ENCODE results near the gene CASP7. TPM values are rescaled to one million over a fixed set of nuclear protein-coding genes. Genes with fewer than 3 reads are reported as not detected.

CASP7 gene
- polyA plus RNA-seq (2013, experiment 1 of 2), result 2.7 TPM
- polyA plus RNA-seq (2013, experiment 2 of 2), result 2.8 TPM

DNA sequence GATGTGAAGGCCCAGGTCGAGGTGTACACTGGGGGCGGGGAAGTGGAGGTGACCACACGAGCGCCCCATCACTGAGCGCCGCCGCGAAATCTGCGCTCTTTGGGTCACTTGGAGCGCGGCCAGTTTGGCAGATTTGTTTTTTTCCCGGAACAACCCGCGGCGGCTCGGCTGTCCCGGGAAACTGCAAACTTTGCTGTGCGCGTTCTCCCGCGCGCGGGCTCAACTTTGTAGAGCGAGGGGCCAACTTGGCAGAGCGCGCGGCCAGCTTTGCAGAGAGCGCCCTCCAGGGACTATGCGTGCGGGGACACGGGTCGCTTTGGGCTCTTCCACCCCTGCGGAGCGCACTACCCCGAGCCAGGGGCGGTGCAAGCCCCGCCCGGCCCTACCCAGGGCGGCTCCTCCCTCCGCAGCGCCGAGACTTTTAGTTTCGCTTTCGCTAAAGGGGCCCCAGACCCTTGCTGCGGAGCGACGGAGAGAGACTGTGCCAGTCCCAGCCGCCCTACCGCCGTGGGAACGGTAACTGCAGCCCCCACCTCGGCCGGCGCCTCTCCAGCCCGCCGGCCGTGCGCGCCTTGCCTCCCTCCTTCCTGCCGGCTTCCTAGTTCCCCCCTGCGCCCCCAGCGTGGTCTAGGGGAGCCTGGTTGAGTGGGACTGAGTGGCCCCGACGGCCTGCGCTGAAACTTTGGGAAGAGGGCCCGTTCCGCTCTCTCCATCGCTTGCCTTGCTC lies at the start of gene CASP7:
TSS of gene CASP7 (plus strand) at position 450 of the 727 bp plus-strand sequence. CDS start 17,582 bp downstream, outside the sequence.
- H3K79me2 ChIP-seq (ENCODE audit: control insufficient read depth, insufficient read depth, low read length), result no peaks in the 10 kb centered on the region
- H2BK15ac ChIP-seq (replicated peaks; ENCODE audit: low read depth), result no peak within 1 kb of the TSS
- H3K79me1 ChIP-seq (ENCODE audit: low read length), result no peaks in the 10 kb centered on the region
- H3K9ac ChIP-seq (ENCODE audit: low read length), result peak within 1 kb of the TSS; percentile 82
- H2AK5ac ChIP-seq (ENCODE audit: low read length), result no peak within 1 kb of the TSS
- no peak within 1 kb of the TSS for H3K4ac ChIP-seq (ENCODE audit: low read depth, low read length)
- H3K56ac ChIP-seq (ENCODE audit: low read length), result peak within 1 kb of the TSS; percentile 93
- H2BK5ac ChIP-seq (ENCODE audit: low read length), result no peak within 1 kb of the TSS
- peak within 1 kb of the TSS; percentile 82 for H3K4me3 ChIP-seq (ENCODE audit: low read length)
- H3K18ac ChIP-seq (ENCODE audit: low read length), result no peak within 1 kb of the TSS
- H3K4me2 ChIP-seq (ENCODE audit: low read length), result peak within 1 kb of the TSS; percentile 81
- no CpG with 5 or more reads among the region's 68 CpGs for WGBS (ENCODE audit: extremely low coverage, insufficient coverage, low lambda C conversion rate)
- no peak within 1 kb of the TSS for H2BK120ac ChIP-seq (ENCODE audit: low read depth, low read length)
- no peaks in the 10 kb centered on the region for H3K4me1 ChIP-seq (ENCODE audit: control insufficient read depth, low read depth, low read length)
- no peaks in the 10 kb centered on the region for H3K27me3 ChIP-seq (ENCODE audit: insufficient read depth, low read length, poor library complexity)
- H3K27ac ChIP-seq (ENCODE audit: low read depth, low read length), result no peak within 1 kb of the TSS
- peak; percentile 92 for DNase-seq
- no peak within 1 kb of the TSS for H4K5ac ChIP-seq (ENCODE audit: low read length)
- H4K8ac ChIP-seq (ENCODE audit: low read depth, low read length), result no peak within 1 kb of the TSS
- no peaks in the 10 kb centered on the region for H3K36me3 ChIP-seq (ENCODE audit: control insufficient read depth, insufficient read depth, low read length)
- H3K23ac ChIP-seq (ENCODE audit: low read length), result peak within 1 kb of the TSS; percentile 68

DNA sequence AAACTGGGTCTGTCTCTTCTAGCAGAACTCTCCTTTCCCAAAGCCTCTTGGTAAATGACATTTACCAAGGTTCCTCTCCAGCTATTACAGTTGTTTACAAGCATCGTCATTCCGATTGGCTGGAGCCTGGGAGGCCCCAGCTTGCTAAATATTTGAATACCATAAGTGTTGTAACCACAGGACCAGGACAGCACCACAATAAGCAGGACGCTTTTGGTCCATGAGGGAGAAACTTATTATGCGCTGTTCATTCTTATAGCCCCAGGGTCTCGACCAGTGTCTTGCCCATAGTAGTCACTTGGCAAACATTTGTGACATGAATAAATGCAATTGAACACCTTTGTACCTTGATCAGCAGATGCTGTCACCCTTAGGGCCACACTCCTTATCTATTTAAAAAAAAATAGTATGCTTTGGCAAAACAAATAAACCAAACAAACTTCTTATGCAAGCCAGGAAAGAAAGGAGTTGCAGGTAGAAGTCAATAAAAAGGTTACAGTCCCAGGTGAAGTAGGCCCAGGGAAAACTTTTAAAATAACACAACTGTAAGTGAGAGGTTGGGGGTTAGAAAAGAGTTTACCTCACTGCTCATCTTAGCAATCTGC lies 48.7 kb upstream of the CASP7 start:
- no peaks in the 10 kb centered on the region for H3K4me1 ChIP-seq (ENCODE audit: control insufficient read depth, low read depth, low read length)
- no peaks in the 10 kb centered on the region for H3K36me3 ChIP-seq (ENCODE audit: control insufficient read depth, insufficient read depth, low read length)
- no peak overlapping the region for H2BK120ac ChIP-seq (ENCODE audit: low read depth, low read length)
- H4K5ac ChIP-seq (ENCODE audit: low read length), result no peak overlapping the region
- H2BK5ac ChIP-seq (ENCODE audit: low read length), result no peak overlapping the region
- no peak overlapping the region for H3K4me2 ChIP-seq (ENCODE audit: low read length)
- no peak overlapping the region for H2BK15ac ChIP-seq (replicated peaks; ENCODE audit: low read depth)
- no peaks in the 10 kb centered on the region for H3K79me1 ChIP-seq (ENCODE audit: low read length)
- no peak overlapping the region for H3K4me3 ChIP-seq (ENCODE audit: low read length)
- WGBS (ENCODE audit: extremely low coverage, insufficient coverage, low lambda C conversion rate), result no CpG with 5 or more reads among the region's 5 CpGs
- no peak overlapping the region for H3K23ac ChIP-seq (ENCODE audit: low read length)
- no peak overlapping the region for H4K8ac ChIP-seq (ENCODE audit: low read depth, low read length)
- no peak overlapping the region for H3K56ac ChIP-seq (ENCODE audit: low read length)
- DNase-seq, result no peak
- H3K79me2 ChIP-seq (ENCODE audit: control insufficient read depth, insufficient read depth, low read length), result no peaks in the 10 kb centered on the region
- H2AK5ac ChIP-seq (ENCODE audit: low read length), result no peak overlapping the region
- no peak overlapping the region for H3K4ac ChIP-seq (ENCODE audit: low read depth, low read length)
- H3K27ac ChIP-seq (ENCODE audit: low read depth, low read length), result no peak overlapping the region
- no peak overlapping the region for H3K18ac ChIP-seq (ENCODE audit: low read length)
- no peak overlapping the region for H3K9ac ChIP-seq (ENCODE audit: low read length)
- H3K27me3 ChIP-seq (ENCODE audit: insufficient read depth, low read length, poor library complexity), result no peaks in the 10 kb centered on the region

DNA sequence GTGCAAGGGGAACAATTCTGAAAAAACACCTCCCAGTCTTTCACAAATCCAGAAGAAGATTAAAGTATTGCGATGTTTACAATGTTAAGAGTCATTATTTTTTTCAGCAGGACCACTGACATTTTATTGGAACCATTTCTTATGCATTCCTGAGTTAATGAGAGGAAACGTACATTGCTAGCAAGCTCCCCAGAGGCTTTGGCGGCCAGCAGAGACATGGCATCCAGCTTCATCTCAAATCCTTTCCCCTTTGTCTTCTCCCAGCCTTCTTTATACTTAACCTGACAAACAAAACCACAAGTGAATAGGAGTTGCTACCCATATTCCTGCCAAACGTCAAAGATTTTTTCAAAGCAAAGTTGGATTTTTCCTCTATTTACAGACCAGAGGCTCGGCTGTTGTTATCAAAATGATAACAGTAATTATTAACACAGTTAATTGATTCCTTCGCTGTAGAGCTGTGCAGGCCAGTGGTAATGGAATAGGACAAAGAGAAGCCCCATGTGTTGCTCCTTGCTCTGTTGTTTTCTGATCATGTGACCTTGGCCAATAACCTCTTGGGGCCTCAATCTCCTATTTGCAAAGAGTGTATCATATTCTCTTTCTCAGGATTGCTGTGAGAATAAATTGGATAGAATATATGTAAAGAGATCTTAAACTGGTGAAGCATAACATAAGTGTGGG lies 47.9 kb upstream of the CASP7 start:
- H3K79me1 ChIP-seq (ENCODE audit: low read length), result no peaks in the 10 kb centered on the region
- H3K4ac ChIP-seq (ENCODE audit: low read depth, low read length), result no peak overlapping the region
- H3K27me3 ChIP-seq (ENCODE audit: insufficient read depth, low read length, poor library complexity), result no peaks in the 10 kb centered on the region
- H3K27ac ChIP-seq (ENCODE audit: low read depth, low read length), result no peak overlapping the region
- H4K5ac ChIP-seq (ENCODE audit: low read length), result no peak overlapping the region
- DNase-seq, result no peak
- H3K79me2 ChIP-seq (ENCODE audit: control insufficient read depth, insufficient read depth, low read length), result no peaks in the 10 kb centered on the region
- H2AK5ac ChIP-seq (ENCODE audit: low read length), result no peak overlapping the region
- H3K4me3 ChIP-seq (ENCODE audit: low read length), result no peak overlapping the region
- H4K8ac ChIP-seq (ENCODE audit: low read depth, low read length), result no peak overlapping the region
- H2BK5ac ChIP-seq (ENCODE audit: low read length), result no peak overlapping the region
- no peak overlapping the region for H3K56ac ChIP-seq (ENCODE audit: low read length)
- no peak overlapping the region for H2BK120ac ChIP-seq (ENCODE audit: low read depth, low read length)
- no peaks in the 10 kb centered on the region for H3K4me1 ChIP-seq (ENCODE audit: control insufficient read depth, low read depth, low read length)
- no peak overlapping the region for H3K9ac ChIP-seq (ENCODE audit: low read length)
- H3K4me2 ChIP-seq (ENCODE audit: low read length), result no peak overlapping the region
- no peak overlapping the region for H3K18ac ChIP-seq (ENCODE audit: low read length)
- no peak overlapping the region for H2BK15ac ChIP-seq (replicated peaks; ENCODE audit: low read depth)
- no peaks in the 10 kb centered on the region for H3K36me3 ChIP-seq (ENCODE audit: control insufficient read depth, insufficient read depth, low read length)
- H3K23ac ChIP-seq (ENCODE audit: low read length), result no peak overlapping the region
- no CpG with 5 or more reads among the region's 6 CpGs for WGBS (ENCODE audit: extremely low coverage, insufficient coverage, low lambda C conversion rate)

DNA sequence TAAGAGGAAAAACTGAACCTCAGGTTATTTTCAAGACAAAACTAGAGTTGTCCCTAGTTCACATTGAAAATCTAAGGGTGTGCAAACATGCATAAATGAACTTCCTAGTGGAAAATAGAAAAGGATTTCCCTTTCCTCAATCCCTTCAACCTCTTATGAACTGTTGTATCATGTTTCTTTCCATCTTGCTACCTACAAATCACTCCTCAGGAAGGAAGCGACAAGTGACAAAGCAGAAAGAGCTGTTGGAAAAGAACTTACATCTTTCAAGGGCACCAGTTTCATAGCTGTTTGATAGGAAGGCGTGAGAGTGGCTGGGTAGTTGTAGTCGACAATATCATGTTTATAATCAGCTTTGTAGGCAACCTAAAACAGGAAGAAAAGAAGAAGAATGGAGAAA lies 39.7 kb upstream of the CASP7 start:
- Histone ChIP-seq H2BK120ac (ENCODE audit: low read depth, low read length) (no peak overlapping the region), H4K5ac (ENCODE audit: low read length) (no peak overlapping the region), H3K4ac (ENCODE audit: low read depth, low read length) (no peak overlapping the region), H3K27ac (ENCODE audit: low read depth, low read length) (no peak overlapping the region), H3K9ac (ENCODE audit: low read length) (no peak overlapping the region), H3K18ac (ENCODE audit: low read length) (no peak overlapping the region), H4K8ac (ENCODE audit: low read depth, low read length) (no peak overlapping the region), H3K36me3 (ENCODE audit: control insufficient read depth, insufficient read depth, low read length) (no peaks in the 10 kb centered on the region), H3K4me3 (ENCODE audit: low read length) (no peak overlapping the region), H3K27me3 (ENCODE audit: insufficient read depth, low read length, poor library complexity) (no peaks in the 10 kb centered on the region), H3K4me1 (ENCODE audit: control insufficient read depth, low read depth, low read length) (no peaks in the 10 kb centered on the region), H3K23ac (ENCODE audit: low read length) (no peak overlapping the region), H3K79me2 (ENCODE audit: control insufficient read depth, insufficient read depth, low read length) (no peaks in the 10 kb centered on the region), H3K4me2 (ENCODE audit: low read length) (no peak overlapping the region), H2BK5ac (ENCODE audit: low read length) (no peak overlapping the region), H3K79me1 (ENCODE audit: low read length) (no peaks in the 10 kb centered on the region), H3K56ac (ENCODE audit: low read length) (no peak overlapping the region), H2AK5ac (ENCODE audit: low read length) (no peak overlapping the region), H2BK15ac (replicated peaks; ENCODE audit: low read depth) (no peak overlapping the region)
- no peak for DNase-seq
- WGBS (ENCODE audit: extremely low coverage, insufficient coverage, low lambda C conversion rate), result no CpG with 5 or more reads among the region's 3 CpGs

DNA sequence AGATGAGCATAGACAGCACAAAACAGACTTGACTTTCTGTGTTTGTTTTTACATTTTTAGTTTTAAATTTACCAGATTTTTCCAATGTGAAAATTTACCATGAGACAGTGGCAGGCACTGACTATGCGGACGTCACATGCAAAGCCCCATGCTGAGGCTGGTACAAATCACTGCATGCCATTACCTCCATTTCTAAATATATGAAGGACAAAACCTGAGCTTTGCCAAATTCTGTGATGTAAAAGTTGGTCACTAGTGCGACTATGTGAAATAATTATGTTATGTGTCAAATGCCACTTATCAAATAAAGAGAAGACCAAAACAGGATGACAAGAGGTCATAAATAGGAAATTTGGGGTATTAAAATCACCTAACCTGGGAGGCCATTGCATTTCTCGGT lies 38.0 kb upstream of the CASP7 start:
- Histone ChIP-seq H3K23ac (ENCODE audit: low read length) (no peak overlapping the region), H4K8ac (ENCODE audit: low read depth, low read length) (no peak overlapping the region), H3K56ac (ENCODE audit: low read length) (no peak overlapping the region), H4K5ac (ENCODE audit: low read length) (no peak overlapping the region), H2BK120ac (ENCODE audit: low read depth, low read length) (no peak overlapping the region), H3K4me1 (ENCODE audit: control insufficient read depth, low read depth, low read length) (no peaks in the 10 kb centered on the region), H3K4me2 (ENCODE audit: low read length) (no peak overlapping the region), H3K36me3 (ENCODE audit: control insufficient read depth, insufficient read depth, low read length) (no peaks in the 10 kb centered on the region), H3K79me1 (ENCODE audit: low read length) (no peaks in the 10 kb centered on the region), H2AK5ac (ENCODE audit: low read length) (no peak overlapping the region), H3K27ac (ENCODE audit: low read depth, low read length) (no peak overlapping the region), H3K79me2 (ENCODE audit: control insufficient read depth, insufficient read depth, low read length) (no peaks in the 10 kb centered on the region), H3K27me3 (ENCODE audit: insufficient read depth, low read length, poor library complexity) (no peaks in the 10 kb centered on the region), H3K9ac (ENCODE audit: low read length) (no peak overlapping the region), H3K4ac (ENCODE audit: low read depth, low read length) (no peak overlapping the region), H2BK5ac (ENCODE audit: low read length) (no peak overlapping the region), H3K4me3 (ENCODE audit: low read length) (no peak overlapping the region), H3K18ac (ENCODE audit: low read length) (no peak overlapping the region), H2BK15ac (replicated peaks; ENCODE audit: low read depth) (no peak overlapping the region)
- no CpG with 5 or more reads among the region's 4 CpGs for WGBS (ENCODE audit: extremely low coverage, insufficient coverage, low lambda C conversion rate)
- DNase-seq, result no peak
